ENCODE results near the gene ARMCX6. TPM values are rescaled to one million over a fixed set of nuclear protein-coding genes. Genes with fewer than 3 reads are reported as not detected.
A peak's percentile ranks its signal among the peaks of the same experiment; 100 is the strongest.
"Not testable (repeated sequence)": the region's sequence is repeated elsewhere in the genome, so short reads cannot be mapped to it uniquely, and the experiment has no call there.

The ARMCX6 gene
- total and polyA plus RNA-seq, 11 donors: 17.5 to 58.7 (median 32.6) TPM

DNA sequence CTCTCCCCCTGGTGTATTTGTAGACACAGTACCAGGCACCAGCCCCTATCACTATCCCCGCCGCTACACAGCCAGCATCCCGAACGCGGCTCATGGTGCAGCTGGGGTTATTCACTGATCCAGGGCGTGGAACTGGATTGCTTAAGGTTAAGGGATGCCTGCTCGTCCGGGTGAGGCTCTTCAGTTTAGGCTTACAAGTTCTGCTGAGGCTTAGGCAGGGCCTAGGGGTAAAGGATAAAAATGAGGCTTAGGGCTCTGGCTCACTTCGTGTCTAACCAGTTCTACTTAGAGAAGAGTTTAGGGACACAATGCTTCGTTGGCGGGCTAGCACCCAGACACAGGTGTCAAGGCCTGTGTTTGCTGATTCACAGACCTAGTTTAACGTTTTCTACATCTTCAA, 39.7 kb upstream of the ARMCX6 start:
- peaks cover 0 to 13% (median 2%) of the 10 kb centered on the region in 9 donors for H3K36me3 ChIP-seq
- ATAC-seq (no peak), DNase-seq (no peak)
- H3K9me3 ChIP-seq: no peaks in the 10 kb centered on the region
- TF ChIP-seq, protein P1, sequence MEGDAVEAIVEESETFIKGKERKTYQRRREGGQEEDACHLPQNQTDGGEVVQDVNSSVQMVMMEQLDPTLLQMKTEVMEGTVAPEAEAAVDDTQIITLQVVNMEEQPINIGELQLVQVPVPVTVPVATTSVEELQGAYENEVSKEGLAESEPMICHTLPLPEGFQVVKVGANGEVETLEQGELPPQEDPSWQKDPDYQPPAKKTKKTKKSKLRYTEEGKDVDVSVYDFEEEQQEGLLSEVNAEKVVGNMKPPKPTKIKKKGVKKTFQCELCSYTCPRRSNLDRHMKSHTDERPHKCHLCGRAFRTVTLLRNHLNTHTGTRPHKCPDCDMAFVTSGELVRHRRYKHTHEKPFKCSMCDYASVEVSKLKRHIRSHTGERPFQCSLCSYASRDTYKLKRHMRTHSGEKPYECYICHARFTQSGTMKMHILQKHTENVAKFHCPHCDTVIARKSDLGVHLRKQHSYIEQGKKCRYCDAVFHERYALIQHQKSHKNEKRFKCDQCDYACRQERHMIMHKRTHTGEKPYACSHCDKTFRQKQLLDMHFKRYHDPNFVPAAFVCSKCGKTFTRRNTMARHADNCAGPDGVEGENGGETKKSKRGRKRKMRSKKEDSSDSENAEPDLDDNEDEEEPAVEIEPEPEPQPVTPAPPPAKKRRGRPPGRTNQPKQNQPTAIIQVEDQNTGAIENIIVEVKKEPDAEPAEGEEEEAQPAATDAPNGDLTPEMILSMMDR (IDR thresholded peaks at IDR 0.05): no peak
- H3K4me1 ChIP-seq: peaks cover 0 to 7% (median 0%) of the 10 kb centered on the region in 12 donors
- WGBS, 4 donors: 82 to 97% (median 90%) methylated on average over 12 of the region's 12 CpGs
- H3K27ac ChIP-seq: no peak overlapping the region
- H3K27me3 ChIP-seq: peaks cover 0 to 15% (median 0%) of the 10 kb centered on the region in 9 donors
- intact Hi-C loops (cut with DNase I): no loop called here
- H3K4me3 ChIP-seq: no peak overlapping the region

DNA sequence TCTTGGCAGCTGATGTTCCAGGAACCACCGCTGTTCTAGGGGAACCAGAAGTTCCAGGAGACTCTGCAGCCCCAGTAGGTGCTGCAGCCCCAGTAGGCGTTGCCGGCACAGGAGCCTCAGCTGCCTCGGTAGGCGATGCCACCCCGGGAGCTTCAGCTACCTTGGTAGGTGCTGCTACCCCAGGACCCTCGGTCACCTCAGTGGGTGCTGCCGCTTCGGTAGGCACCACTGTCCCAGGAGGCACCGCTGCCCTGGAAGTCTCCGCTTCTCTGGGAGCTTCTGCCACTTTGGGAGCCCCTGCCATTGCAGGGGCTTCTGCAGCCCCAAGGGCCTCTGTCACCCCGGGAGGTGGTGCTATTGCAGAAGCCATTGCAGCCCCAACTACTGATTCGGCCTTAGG, 39.0 kb upstream of the ARMCX6 start:
- no peak overlapping the region for H3K27ac ChIP-seq
- no peaks in the 10 kb centered on the region for H3K9me3 ChIP-seq
- H3K36me3 ChIP-seq: peaks cover 0 to 13% (median 2%) of the 10 kb centered on the region in 9 donors
- intact Hi-C loops (cut with DNase I): no loop called here
- peaks cover 0 to 15% (median 0%) of the 10 kb centered on the region in 9 donors for H3K27me3 ChIP-seq
- ATAC-seq (no peak), DNase-seq (peak in 1 of 5 donors; percentile 24)
- 74 to 93% (median 91%) methylated on average over 8 to 13 of the region's 13 CpGs for WGBS, 4 donors
- H3K4me1 ChIP-seq: peaks cover 0 to 7% (median 0%) of the 10 kb centered on the region in 12 donors
- no peak overlapping the region for H3K4me3 ChIP-seq
- TF ChIP-seq POLR2A (IDR thresholded peaks at IDR 0.05): no peak
- TF ChIP-seq, protein P1 (IDR thresholded peaks at IDR 0.05): no peak

DNA sequence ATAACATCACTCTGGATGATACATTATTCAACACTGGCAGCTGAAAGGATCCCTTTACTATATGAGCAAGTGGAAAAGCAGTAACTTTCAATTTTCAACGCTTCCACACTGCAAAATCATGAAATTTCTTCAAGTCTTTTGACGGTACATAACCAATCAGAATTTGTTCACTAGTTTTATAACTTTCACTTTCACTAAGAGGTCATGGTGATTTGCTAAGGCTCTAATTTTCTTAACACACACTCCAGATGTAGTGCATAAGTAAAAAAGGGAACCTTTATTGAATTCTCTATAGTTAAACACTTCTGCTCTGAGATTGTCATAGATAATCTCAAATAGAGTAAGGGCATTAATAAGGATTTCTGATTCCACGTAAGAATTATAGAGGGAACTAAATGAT, 37.7 kb upstream of the ARMCX6 start:
- ATAC-seq (no peak), DNase-seq (no peak)
- no peak for TF ChIP-seq POLR2A (IDR thresholded peaks at IDR 0.05)
- TF ChIP-seq, protein P1 (IDR thresholded peaks at IDR 0.05): no peak
- Histone ChIP-seq H3K4me3 (no peak overlapping the region), H3K9me3 (no peaks in the 10 kb centered on the region), H3K27ac (no peak overlapping the region), H3K36me3 (peaks cover 0 to 13% (median 2%) of the 10 kb centered on the region in 9 donors), H3K4me1 (peaks cover 0 to 7% (median 0%) of the 10 kb centered on the region in 12 donors), H3K27me3 (peaks cover 0 to 8% (median 0%) of the 10 kb centered on the region in 9 donors)
- intact Hi-C loops (cut with DNase I): no loop called here
- WGBS, 4 donors: 67 to 78% (median 71%) methylated on average over 3 of the region's 3 CpGs

DNA sequence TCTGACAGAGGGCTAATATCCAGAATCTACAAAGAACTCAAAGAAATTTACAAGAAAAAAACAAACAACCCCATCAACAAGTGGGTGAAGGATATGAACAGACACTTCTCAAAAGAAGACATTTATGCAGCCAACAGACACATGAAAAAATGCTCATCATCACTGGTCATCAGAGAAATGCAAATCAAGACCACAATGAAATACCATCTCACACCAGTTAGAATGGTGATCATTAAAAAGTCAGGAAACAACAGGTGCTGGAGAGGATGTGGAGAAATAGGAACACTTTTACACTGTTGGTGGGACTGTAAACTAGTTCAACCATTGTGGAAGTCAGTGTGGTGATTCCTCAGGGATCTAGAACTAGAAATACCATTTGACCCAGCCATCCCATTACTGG, 29.9 kb upstream of the ARMCX6 start:
- intact Hi-C loops (cut with DNase I); DNase-seq; ATAC-seq: not testable (repeated sequence)

DNA sequence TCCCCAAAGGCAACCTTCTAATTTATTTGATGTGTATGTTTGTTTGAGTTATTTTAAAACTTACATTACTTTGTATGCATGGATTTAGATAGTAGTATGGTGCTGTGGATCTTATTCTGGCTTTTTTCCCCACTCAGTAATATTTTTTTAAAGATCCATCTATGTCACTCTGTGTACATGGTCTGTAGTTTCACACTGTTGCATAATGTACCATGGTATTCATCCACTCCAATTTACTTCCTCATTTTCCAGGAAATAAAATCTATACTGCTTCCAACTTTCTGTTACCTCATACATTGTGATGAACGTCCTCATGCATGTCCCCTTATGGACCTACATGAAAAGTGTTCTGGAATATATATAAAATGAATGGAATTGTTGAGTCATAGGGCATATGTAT, 24.3 kb upstream of the ARMCX6 start:
- Histone ChIP-seq H3K4me3 (no peak overlapping the region), H3K27ac (no peak overlapping the region), H3K4me1 (no peaks in the 10 kb centered on the region), H3K9me3 (no peaks in the 10 kb centered on the region), H3K27me3 (peaks cover 0 to 3% (median 0%) of the 10 kb centered on the region in 9 donors), H3K36me3 (peaks cover 0 to 4% (median 0%) of the 10 kb centered on the region in 9 donors)
- ATAC-seq (no peak), DNase-seq (no peak)
- WGBS, 4 donors: 43 to 67% (median 51%) methylated on average over 1 of the region's 1 CpG
- TF ChIP-seq POLR2A (IDR thresholded peaks at IDR 0.05): no peak
- TF ChIP-seq, protein P1 (IDR thresholded peaks at IDR 0.05): no peak
- intact Hi-C loops (cut with DNase I): no loop called here

More for the DNA sequence above, 29.9 kb upstream of the ARMCX6 start:
- H3K27ac ChIP-seq, H3K27me3 ChIP-seq, H3K4me3 ChIP-seq, H3K4me1 ChIP-seq, H3K36me3 ChIP-seq, H3K9me3 ChIP-seq: not testable (repeated sequence)

All from heart left ventricle (tissue), 16 donors.